HepG2 (cell line): Measurements from ENCODE around the gene FBLIM1. TPM values are rescaled to one million over a fixed set of nuclear protein-coding genes. Genes with fewer than 3 reads are reported as not detected.

Experiments used
- DMTF1 ChIP-seq: sonication (generic); formaldehyde crosslinking; IDR thresholded peaks from 2 replicates; pipeline ENCODE4 v1.4.0; 2020; ENCODE audit warnings: mild to moderate bottlenecking, missing genetic modification reagents
- DR1 ChIP-seq: sonication (generic); formaldehyde crosslinking; IDR thresholded peaks from 2 replicates; pipeline ENCODE4 v1.8.0; 2021; ENCODE audit warnings: mild to moderate bottlenecking, missing genetic modification reagents, inconsistent platforms
- GPBP1L1 ChIP-seq: sonication (generic); formaldehyde crosslinking; IDR thresholded peaks from 2 replicates; pipeline ENCODE4 v1.5.0; 2020; ENCODE audit warnings: mild to moderate bottlenecking, missing genetic modification reagents
- HMG20A ChIP-seq: IDR thresholded peaks from 2 replicates; pipeline ENCODE4 v1.6.1; 2016; ENCODE audit warnings: borderline replicate concordance
- KAT8 ChIP-seq: IDR thresholded peaks from 2 replicates; pipeline ENCODE4 v1.6.1; 2016; ENCODE audit warnings: missing genetic modification reagents, missing compliant biosample characterization
- KIAA2018 ChIP-seq: sonication (generic); formaldehyde crosslinking; IDR thresholded peaks from 2 replicates; pipeline ENCODE4 v1.5.0; 2020; ENCODE audit warnings: mild to moderate bottlenecking, missing genetic modification reagents, borderline replicate concordance
- MED13 ChIP-seq: sonication (generic); formaldehyde crosslinking; IDR thresholded peaks from 2 replicates; pipeline ENCODE4 v1.5.0; 2020; ENCODE audit warnings: missing genetic modification reagents
- MEF2D ChIP-seq: sonication (generic); formaldehyde crosslinking; IDR thresholded peaks from 2 replicates; pipeline ENCODE4 v1.5.1; 2020; ENCODE audit warnings: mild to moderate bottlenecking, missing genetic modification reagents
- MEIS1 ChIP-seq: sonication (generic); formaldehyde crosslinking; IDR thresholded peaks from 2 replicates; pipeline ENCODE4 v1.9.0; 2021; ENCODE audit warnings: mild to moderate bottlenecking, missing genetic modification reagents, moderate library complexity, borderline replicate concordance
- NFYC ChIP-seq: IDR thresholded peaks from 2 replicates; pipeline ENCODE4 v1.6.1; 2016; ENCODE audit warnings: missing genetic modification reagents, missing compliant biosample characterization
- PITX1 ChIP-seq: sonication (generic); formaldehyde crosslinking; IDR thresholded peaks from 2 replicates; pipeline ENCODE4 v1.5.1; 2020; ENCODE audit warnings: mild to moderate bottlenecking, missing genetic modification reagents
- SALL1 ChIP-seq: sonication (generic); formaldehyde crosslinking; IDR thresholded peaks from 2 replicates; pipeline ENCODE4 v1.8.0; 2022; ENCODE audit warnings: mild to moderate bottlenecking, missing genetic modification reagents
- SNAPC2 ChIP-seq: sonication (generic); formaldehyde crosslinking; IDR thresholded peaks from 2 replicates; pipeline ENCODE4 v1.8.1; 2022; ENCODE audit warnings: mild to moderate bottlenecking, missing genetic modification reagents
- STAG1 ChIP-seq: sonication (generic); formaldehyde crosslinking; IDR thresholded peaks from 2 replicates; pipeline ENCODE4 v1.4.0; 2020; ENCODE audit warnings: missing genetic modification reagents
- TARDBP ChIP-seq: sonication (generic); formaldehyde crosslinking; IDR thresholded peaks from 2 replicates; pipeline ENCODE4 v1.8.0; 2022; ENCODE audit warnings: mild to moderate bottlenecking, missing genetic modification reagents
- ZNF230 ChIP-seq: sonication (generic); formaldehyde crosslinking; IDR thresholded peaks from 2 replicates; pipeline ENCODE4 v1.4.0; 2020; ENCODE audit warnings: mild to moderate bottlenecking, missing genetic modification reagents
- ZNF605 ChIP-seq: sonication (generic); formaldehyde crosslinking; IDR thresholded peaks from 2 replicates; pipeline ENCODE4 v1.8.0; 2022; ENCODE audit warnings: mild to moderate bottlenecking, missing genetic modification reagents
- ZNF713 ChIP-seq: sonication (generic); formaldehyde crosslinking; IDR thresholded peaks from 2 replicates; pipeline ENCODE4 v1.4.0; 2020; ENCODE audit warnings: mild to moderate bottlenecking, missing genetic modification reagents
- polyA plus RNA-seq, 8 experiments: library from polyadenylated mRNA; depleted of rRNA in 3 of 8; stranded (reverse) in 7 of 8; unstranded in 1 of 8; fragments of >200 nt; fragmentation: Illumina TruSeq in 4 of 8; extraction: Trizol in 4 of 8; gene quantifications; 2 replicates each; pipeline versions ENCODE4 v1.2.1 to v1.2.3, GENCODE V29; 2011 to 2016; ENCODE audit warnings: low read depth in 4 of 8, missing spikeins in 1 of 8, mixed read lengths in 1 of 8; ENCODE audit not compliant: insufficient read depth in 1 of 8
- total RNA-seq, 5 experiments: library from RNA; depleted of rRNA; stranded (reverse); fragments of >200 nt; fragmentation: Illumina TruSeq; extraction: Trizol; gene quantifications; 2 replicates each; pipeline ENCODE4 v1.2.3, GENCODE V29; 2016; ENCODE audit warnings: low read depth in 1 of 5

FBLIM1 gene
- total and polyA plus RNA-seq, 2 of the 13 experiments (the other 11 are each of a cell fraction or from before 2014, with no cell fraction given), result 10.6 to 23.0 TPM

- TF ChIP-seq KIAA2018 (CRISPR knock-in tag) (no peak), KAT8 (CRISPR knock-in tag) (peak; percentile 46; the same call in 1 of the 2 replicates), MEF2D (CRISPR knock-in tag) (peak; percentile 62), DR1 (CRISPR knock-in tag) (0 out of 2 replicates have a peak, but pooled peaks have one; percentile 49), GPBP1L1 (CRISPR knock-in tag) (no peak), PITX1 (CRISPR knock-in tag) (no peak), STAG1 (CRISPR knock-in tag) (0 out of 2 replicates have a peak, but pooled peaks have one; percentile 8), SALL1 (CRISPR knock-in tag) (peak; percentile 76), ZNF230 (CRISPR knock-in tag) (0 out of 2 replicates have a peak, but pooled peaks have one; percentile 38), NFYC (peak; percentile 7; the same call in 1 of the 2 replicates), ZNF713 (CRISPR knock-in tag) (no peak; the same call in 1 of the 2 replicates), TARDBP (CRISPR knock-in tag) (peak; percentile 92), MEIS1 (no peak; the same call in 1 of the 2 replicates), DMTF1 (CRISPR knock-in tag) (no peak), SNAPC2 (CRISPR knock-in tag) (peak; percentile 86; the same call in 1 of the 2 replicates), MED13 (CRISPR knock-in tag) (peak; percentile 10; the same call in 1 of the 2 replicates), HMG20A (CRISPR knock-in tag) (0 out of 2 replicates have a peak, but pooled peaks have one; percentile 16), ZNF605 (CRISPR knock-in tag) (0 out of 2 replicates have a peak, but pooled peaks have one; percentile 54)
Measured at GRCh38 chr1:15835741-15836510, 77.3 kb downstream of the FBLIM1 start (continued).
